ENCODE measurements around the gene TUB. TPM values are rescaled to one million over a fixed set of nuclear protein-coding genes. Genes with fewer than 3 reads are reported as not detected.

TUB gene
- total RNA-seq, 4 donors from 2014 or later = 1.9 to 8.5 (median 3.0) TPM

DNA sequence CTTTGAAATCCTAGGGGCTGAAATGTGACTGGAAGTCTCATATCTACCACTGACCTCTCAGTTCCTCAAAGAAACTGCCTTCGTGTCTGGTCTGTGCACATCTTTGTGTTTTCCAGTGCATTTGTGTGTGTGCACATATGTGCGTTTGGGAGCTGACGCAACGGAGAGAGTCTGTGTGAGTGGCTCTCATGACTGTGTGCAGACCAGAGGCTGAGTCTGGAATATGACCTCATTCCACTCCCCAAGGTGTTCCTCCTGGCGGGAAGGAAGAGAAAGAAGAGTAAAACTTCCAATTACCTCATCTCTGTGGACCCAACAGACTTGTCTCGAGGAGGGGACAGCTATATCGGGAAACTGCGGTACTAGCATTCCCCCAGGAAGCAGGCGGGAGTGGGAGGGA is 16.5 kb downstream of the TUB start:
- WGBS = 90% methylated on average over 9 of the region's 9 CpGs
- H3K4me3 ChIP-seq = no peak overlapping the region
- no peaks in the 10 kb centered on the region for H3K9me3 ChIP-seq
- H3K36me3 ChIP-seq = peaks cover 50% of the 10 kb centered on the region
- H3K27me3 ChIP-seq = no peaks in the 10 kb centered on the region
- H3K4me1 ChIP-seq = peaks cover 2% of the 10 kb centered on the region
- peak in 1 of 2 donors; percentile 39 for DNase-seq (ENCODE audit: low spot score in 2 of 2)
- TF ChIP-seq EP300 (IDR thresholded peaks at IDR 0.05) (no peak), POLR2A (IDR thresholded peaks at IDR 0.05) (no peak), POLR2AphosphoS5 (IDR thresholded peaks at IDR 0.05) (no peak)
- TF ChIP-seq, protein P1, sequence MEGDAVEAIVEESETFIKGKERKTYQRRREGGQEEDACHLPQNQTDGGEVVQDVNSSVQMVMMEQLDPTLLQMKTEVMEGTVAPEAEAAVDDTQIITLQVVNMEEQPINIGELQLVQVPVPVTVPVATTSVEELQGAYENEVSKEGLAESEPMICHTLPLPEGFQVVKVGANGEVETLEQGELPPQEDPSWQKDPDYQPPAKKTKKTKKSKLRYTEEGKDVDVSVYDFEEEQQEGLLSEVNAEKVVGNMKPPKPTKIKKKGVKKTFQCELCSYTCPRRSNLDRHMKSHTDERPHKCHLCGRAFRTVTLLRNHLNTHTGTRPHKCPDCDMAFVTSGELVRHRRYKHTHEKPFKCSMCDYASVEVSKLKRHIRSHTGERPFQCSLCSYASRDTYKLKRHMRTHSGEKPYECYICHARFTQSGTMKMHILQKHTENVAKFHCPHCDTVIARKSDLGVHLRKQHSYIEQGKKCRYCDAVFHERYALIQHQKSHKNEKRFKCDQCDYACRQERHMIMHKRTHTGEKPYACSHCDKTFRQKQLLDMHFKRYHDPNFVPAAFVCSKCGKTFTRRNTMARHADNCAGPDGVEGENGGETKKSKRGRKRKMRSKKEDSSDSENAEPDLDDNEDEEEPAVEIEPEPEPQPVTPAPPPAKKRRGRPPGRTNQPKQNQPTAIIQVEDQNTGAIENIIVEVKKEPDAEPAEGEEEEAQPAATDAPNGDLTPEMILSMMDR (IDR thresholded peaks at IDR 0.05) = no peak
- H3K27ac ChIP-seq = no peak overlapping the region

DNA sequence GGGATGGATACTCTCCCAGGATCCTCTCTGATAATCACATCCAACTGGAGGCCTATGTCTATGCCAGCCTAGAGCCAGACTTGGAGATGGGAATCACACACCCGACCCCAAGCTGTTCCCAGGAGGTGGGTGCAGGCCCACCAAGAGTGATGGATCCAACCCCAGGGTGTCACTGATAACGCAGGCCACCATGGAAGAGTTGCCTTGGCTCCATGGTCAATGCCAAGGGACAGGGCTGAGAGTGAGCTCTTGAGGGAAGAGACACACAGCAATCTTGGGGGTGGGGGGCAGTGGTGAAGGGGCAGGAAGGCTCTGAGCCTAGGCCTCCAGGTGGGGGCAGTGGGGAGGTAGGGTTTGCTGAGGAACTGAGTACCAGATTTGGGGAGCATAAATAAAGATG is 16.9 kb downstream of the TUB start:
- no peak for TF ChIP-seq POLR2AphosphoS5 (IDR thresholded peaks at IDR 0.05)
- no peak for TF ChIP-seq POLR2A (IDR thresholded peaks at IDR 0.05)
- Histone ChIP-seq H3K27ac (no peak overlapping the region), H3K27me3 (no peaks in the 10 kb centered on the region), H3K9me3 (no peaks in the 10 kb centered on the region), H3K36me3 (peaks cover 54% of the 10 kb centered on the region), H3K4me1 (no peaks in the 10 kb centered on the region), H3K4me3 (no peak overlapping the region)
- WGBS = 88% methylated on average over 2 of the region's 2 CpGs
- peak in 1 of 2 donors; percentile 32 for DNase-seq (ENCODE audit: low spot score in 2 of 2)

DNA sequence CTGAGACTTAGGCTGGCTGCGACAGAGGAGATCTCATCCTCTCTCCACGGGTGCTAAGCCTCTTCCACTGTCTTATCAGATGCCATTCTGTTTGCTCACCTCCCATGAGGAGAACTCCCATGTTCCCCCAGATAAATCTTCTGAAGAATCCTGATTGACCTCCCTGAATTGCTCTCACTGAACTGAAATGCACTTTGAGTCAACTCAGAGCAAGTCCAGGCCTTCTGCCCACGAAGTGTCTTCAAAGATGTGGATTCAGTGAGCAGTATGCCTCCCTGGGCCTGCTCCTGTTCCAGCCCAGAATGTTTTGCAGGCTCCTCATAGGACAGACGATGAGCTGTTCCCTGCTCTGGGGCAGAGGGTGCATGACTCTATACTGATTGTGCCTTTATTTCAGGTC is 17.4 kb downstream of the TUB start:
- WGBS = 73% methylated on average over 4 of the region's 4 CpGs
- Histone ChIP-seq H3K36me3 (peaks cover 57% of the 10 kb centered on the region), H3K4me1 (no peaks in the 10 kb centered on the region), H3K4me3 (no peak overlapping the region), H3K9me3 (no peaks in the 10 kb centered on the region), H3K27ac (no peak overlapping the region), H3K27me3 (no peaks in the 10 kb centered on the region)
- TF ChIP-seq POLR2A (IDR thresholded peaks at IDR 0.05) (no peak), EP300 (IDR thresholded peaks at IDR 0.05) (no peak), POLR2AphosphoS5 (IDR thresholded peaks at IDR 0.05) (no peak)
- TF ChIP-seq, protein P1 (IDR thresholded peaks at IDR 0.05) = no peak
- DNase-seq (ENCODE audit: low spot score in 2 of 2) = no peak

DNA sequence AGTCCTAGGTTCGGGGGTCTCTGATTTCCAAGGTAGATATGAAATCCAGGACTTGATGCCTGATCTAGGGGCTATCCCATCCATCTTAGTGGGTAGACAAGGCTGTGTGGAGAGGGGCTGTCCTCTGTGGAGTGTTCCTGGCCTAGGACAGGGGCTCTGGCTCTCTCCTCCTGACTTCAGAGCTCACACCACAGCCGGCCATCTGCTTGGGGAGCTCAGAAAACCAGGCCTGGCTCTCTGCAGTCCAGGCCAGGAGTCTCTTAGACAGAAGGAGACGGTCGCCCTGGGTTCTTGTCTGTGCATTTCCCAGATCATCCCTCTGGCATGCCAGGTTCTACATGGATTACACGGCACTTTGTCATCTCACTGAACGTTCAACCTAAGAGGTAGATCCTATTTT is 17.9 kb downstream of the TUB start:
- H3K4me3 ChIP-seq = no peak overlapping the region
- TF ChIP-seq POLR2A (IDR thresholded peaks at IDR 0.05) (no peak), POLR2AphosphoS5 (IDR thresholded peaks at IDR 0.05) (no peak), EP300 (IDR thresholded peaks at IDR 0.05) (no peak)
- TF ChIP-seq, protein P1 (IDR thresholded peaks at IDR 0.05) = no peak
- H3K27ac ChIP-seq = no peak overlapping the region
- DNase-seq (ENCODE audit: low spot score in 2 of 2) = peak in 1 of 2 donors; percentile 29
- no peaks in the 10 kb centered on the region for H3K27me3 ChIP-seq
- WGBS = 77% methylated on average over 6 of the region's 6 CpGs
- peaks cover 63% of the 10 kb centered on the region for H3K36me3 ChIP-seq
- no peaks in the 10 kb centered on the region for H3K4me1 ChIP-seq
- H3K9me3 ChIP-seq = no peaks in the 10 kb centered on the region

DNA sequence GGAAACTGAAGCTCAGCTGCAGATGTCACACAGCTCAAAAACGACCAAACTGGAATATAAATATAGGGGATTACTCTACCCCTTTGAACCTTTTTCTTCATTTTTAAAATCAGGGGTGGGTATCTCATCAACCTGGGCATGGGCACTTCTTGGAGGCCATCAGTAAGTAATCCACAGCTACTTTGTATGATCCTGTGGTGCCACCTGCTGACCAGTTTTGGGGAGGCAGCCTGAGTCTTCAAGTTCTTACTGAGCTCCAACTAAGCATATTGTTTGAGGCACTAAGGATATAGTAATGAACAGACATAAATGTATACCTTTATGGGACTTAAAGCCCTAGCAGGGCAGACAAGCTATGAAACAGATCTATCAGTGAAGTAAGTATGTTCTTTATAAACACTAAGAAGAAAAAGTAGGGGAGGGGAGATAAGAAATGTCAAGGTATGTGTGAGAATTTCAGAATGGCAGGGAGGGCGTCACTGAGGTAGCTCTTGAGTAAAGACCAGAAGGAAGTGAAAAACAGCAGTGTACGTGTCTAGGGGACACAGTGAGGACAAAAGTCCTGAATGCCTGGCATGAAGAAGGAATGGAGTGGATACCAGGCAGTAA is 18.4 kb downstream of the TUB start:
- H3K4me1 ChIP-seq = no peaks in the 10 kb centered on the region
- TF ChIP-seq, protein P1 (IDR thresholded peaks at IDR 0.05) = peak; percentile 62 to 75
- TF ChIP-seq POLR2AphosphoS5 (IDR thresholded peaks at IDR 0.05) = no peak
- no peak for TF ChIP-seq POLR2A (IDR thresholded peaks at IDR 0.05)
- no peaks in the 10 kb centered on the region for H3K27me3 ChIP-seq
- WGBS = 57% methylated on average over 3 of the region's 3 CpGs
- H3K9me3 ChIP-seq = no peaks in the 10 kb centered on the region
- no peak overlapping the region for H3K4me3 ChIP-seq
- DNase-seq (ENCODE audit: low spot score in 2 of 2) = peak in 1 of 2 donors; percentile 84
- no peak overlapping the region for H3K27ac ChIP-seq
- peaks cover 68% of the 10 kb centered on the region for H3K36me3 ChIP-seq

DNA sequence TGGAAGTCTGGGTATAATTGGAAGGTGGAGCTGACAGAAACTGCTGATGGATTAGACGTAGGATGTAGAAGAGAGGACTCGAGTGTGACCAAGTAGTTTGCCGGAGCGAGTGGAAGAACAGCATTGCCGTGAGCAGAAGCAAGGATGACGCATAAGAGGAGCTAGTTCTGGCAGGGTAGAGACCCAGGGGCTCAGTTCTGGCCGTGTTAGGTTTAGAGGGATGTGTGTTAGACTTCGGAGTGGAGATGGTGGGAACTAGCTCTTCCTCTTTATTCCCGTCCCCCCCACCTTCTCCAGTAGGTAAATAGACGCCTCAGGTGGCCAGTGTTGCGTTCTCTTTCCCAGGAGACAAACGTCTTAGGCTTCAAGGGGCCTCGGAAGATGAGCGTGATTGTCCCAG is 19.1 kb downstream of the TUB start:
- Histone ChIP-seq H3K36me3 (peaks cover 75% of the 10 kb centered on the region), H3K4me1 (no peaks in the 10 kb centered on the region), H3K4me3 (no peak overlapping the region), H3K27me3 (no peaks in the 10 kb centered on the region), H3K27ac (no peak overlapping the region), H3K9me3 (no peaks in the 10 kb centered on the region)
- WGBS = 85% methylated on average over 14 of the region's 14 CpGs
- TF ChIP-seq POLR2AphosphoS5 (IDR thresholded peaks at IDR 0.05) (no peak), EP300 (IDR thresholded peaks at IDR 0.05) (no peak), POLR2A (IDR thresholded peaks at IDR 0.05) (no peak)
- TF ChIP-seq, protein P1 (IDR thresholded peaks at IDR 0.05) = no peak
- DNase-seq (ENCODE audit: low spot score in 2 of 2) = peak in 1 of 2 donors; percentile 34

All from suprapubic skin (tissue), 4 donors.